Retinal pigment epithelial cell (primary cell): ENCODE measurements around the gene CAMSAP3.
A peak's percentile ranks its signal among the peaks of the same experiment; 100 is the strongest.

Source experiments
- DNase-seq: peaks from one replicate; pipeline ENCODE4 v3.0.0-alpha.2; 2010; ENCODE audit warnings: low read depth
- H3K4me3 ChIP-seq: 2 replicates; pipeline ENCODE4 v1.5.1; 2011; ENCODE audit warnings: mild to moderate bottlenecking, low read length, control low read depth, moderate library complexity
- CTCF ChIP-seq: conservative IDR thresholded peaks from 2 replicates; pipeline ENCODE4 v1.5.1; 2011; ENCODE audit warnings: low read depth, low read length, control low read depth, inconsistent platforms

The CAMSAP3 gene

GRCh38 chr19:7618771-7619510 is 23.3 kb downstream of the CAMSAP3 start:
- TF ChIP-seq CTCF: no peak
- no peak overlapping the region for H3K4me3 ChIP-seq
- peak; percentile 85 for DNase-seq

GRCh38 chr19:7619671-7620441 is 24.2 kb downstream of the CAMSAP3 start:
- no peak overlapping the region for H3K4me3 ChIP-seq
- TF ChIP-seq CTCF: no peak
- no peak for DNase-seq

GRCh38 chr19:7620442-7621412 is 25.1 kb downstream of the CAMSAP3 start:
- TF ChIP-seq CTCF: no peak
- no peak for DNase-seq
- no peak overlapping the region for H3K4me3 ChIP-seq

- H3K4me3 ChIP-seq: no peak overlapping the region
- TF ChIP-seq CTCF: no peak
- DNase-seq: no peak
Measured at GRCh38 chr19:7622933-7623685, 27.4 kb downstream of the CAMSAP3 start.

- TF ChIP-seq CTCF: no peak
- H3K4me3 ChIP-seq: no peak overlapping the region
- DNase-seq: no peak
Measured at GRCh38 chr19:7623725-7624603, 28.3 kb downstream of the CAMSAP3 start.
